Stimulated activated CD4-positive, alpha-beta T cell treated with anti-CD3 and anti-CD28 coated beads, Interleukin-15, amount 100 ng/mL, for 1 hour (primary cell): ENCODE data around the gene POPDC2.
"Not testable (repeated sequence)": the region's sequence is repeated elsewhere in the genome, so short reads cannot be mapped to it uniquely, and the experiment has no call there.

Source experiments
- DNase-seq, 2 donors: peaks; one replicate each; pipeline ENCODE4 v3.0.0-alpha.2; 2020; ENCODE audit warnings: low read depth in 1 of 2, low spot score in 1 of 2

POPDC2 gene

GRCh38 chr3:119616056-119616455, 44.3 kb downstream of the POPDC2 start:
- no peak for DNase-seq

- no peak for DNase-seq
These were observed 46.5 kb downstream of the POPDC2 start for GRCh38 chr3:119613872-119614271.

GRCh38 chr3:119613201-119613600, 47.2 kb downstream of the POPDC2 start:
- no peak for DNase-seq

GRCh38 chr3:119611664-119612063, 48.7 kb downstream of the POPDC2 start:
- no peak for DNase-seq

GRCh38 chr3:119609301-119609700, 51.1 kb downstream of the POPDC2 start:
- DNase-seq, result no peak

GRCh38 chr3:119608405-119609000, 51.9 kb downstream of the POPDC2 start:
- DNase-seq, result no peak

- no peak for DNase-seq
These were observed 55.5 kb downstream of the POPDC2 start for GRCh38 chr3:119604878-119605277.

- no peak for DNase-seq
These were observed 57.7 kb downstream of the POPDC2 start for GRCh38 chr3:119602676-119603075.

GRCh38 chr3:119601154-119601553, 59.2 kb downstream of the POPDC2 start:
- DNase-seq, result no peak

GRCh38 chr3:119600732-119601131, 59.7 kb downstream of the POPDC2 start:
- no peak for DNase-seq

- DNase-seq, result no peak
These were observed 60.7 kb downstream of the POPDC2 start for GRCh38 chr3:119599558-119600174.

- DNase-seq, result no peak
These were observed 61.8 kb downstream of the POPDC2 start for GRCh38 chr3:119598410-119599098.

- no peak for DNase-seq
These were observed 62.7 kb downstream of the POPDC2 start, which contains the start of gene PLA1A for GRCh38 chr3:119597548-119598288. PLA1A (plus strand) TSS chr3:119597885; CDS start chr3:119597914, 29 bp downstream.

GRCh38 chr3:119596398-119596797, 64.0 kb downstream of the POPDC2 start:
- no peak for DNase-seq

- no peak for DNase-seq
These were observed 64.6 kb downstream of the POPDC2 start for GRCh38 chr3:119595639-119596334.

GRCh38 chr3:119594929-119595328, 65.5 kb downstream of the POPDC2 start:
- not testable (repeated sequence) for DNase-seq

GRCh38 chr3:119594066-119594465, 66.3 kb downstream of the POPDC2 start:
- DNase-seq, result no peak

GRCh38 chr3:119592861-119593260, 67.5 kb downstream of the POPDC2 start:
- no peak for DNase-seq
